NCI-H446 treated with DMSO at 0.1 percent for 48 hours (cell line): ENCODE results near the gene DIAPH1.

ENCODE experiments used
- DNase-seq: peaks from one replicate; lab custom pipeline; 2025; lab: John Stamatoyannopoulos, UW

DIAPH1 gene

DNA sequence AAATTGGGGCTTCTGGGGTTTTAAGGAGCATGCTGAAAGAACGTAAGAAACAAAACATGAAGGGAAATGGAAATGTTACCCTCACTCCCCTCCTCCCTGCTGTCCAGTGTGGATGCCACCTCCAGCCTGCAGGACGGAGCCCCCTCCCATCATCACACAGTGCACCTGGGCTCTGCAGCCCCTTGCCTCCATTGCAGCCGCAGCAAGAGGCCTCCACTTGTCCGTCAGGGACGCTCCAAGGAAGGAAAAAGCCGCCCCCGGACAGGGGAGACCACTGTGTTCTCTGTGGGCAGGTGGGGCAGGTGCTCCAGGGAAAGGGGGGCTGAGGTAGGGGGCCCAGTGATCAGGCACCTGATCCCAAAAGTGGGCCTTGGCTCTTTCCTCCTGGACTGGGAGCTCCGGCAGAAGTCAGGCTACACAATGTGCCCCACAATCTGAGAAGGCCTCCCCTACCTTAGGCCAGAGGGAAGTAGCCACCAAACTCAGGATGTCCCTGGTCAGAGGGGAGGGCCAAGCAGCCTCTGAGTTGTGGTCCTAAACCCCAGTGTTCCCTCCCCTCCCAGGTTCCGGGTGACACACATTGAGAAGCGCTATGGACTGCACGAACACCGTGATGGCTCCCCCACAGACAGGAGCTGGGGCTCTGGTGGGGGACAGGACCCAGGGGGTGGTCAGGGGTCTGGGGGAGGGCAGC lies 20.7 kb upstream of the DIAPH1 start:
- no peak for DNase-seq

DNA sequence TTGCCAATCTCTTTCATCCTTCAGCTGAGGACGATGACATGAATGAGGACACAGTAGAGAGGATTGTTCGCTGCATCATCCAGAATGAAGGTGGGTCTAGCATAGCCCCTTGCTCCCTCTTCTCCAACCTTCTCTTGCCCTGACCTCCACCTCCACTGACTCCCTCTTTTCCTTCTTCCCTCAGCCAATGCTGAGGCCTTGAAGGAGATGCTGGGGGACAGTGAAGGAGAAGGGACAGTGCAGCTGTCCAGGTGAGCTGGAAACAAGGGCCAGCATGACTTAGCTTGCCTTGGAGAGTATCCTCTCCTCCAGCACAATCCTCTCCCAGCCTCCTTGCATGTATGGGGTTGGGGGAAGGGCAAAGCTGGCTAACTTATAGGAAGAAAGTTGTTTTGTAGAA lies 20.0 kb upstream of the DIAPH1 start:
- no peak for DNase-seq

DNA sequence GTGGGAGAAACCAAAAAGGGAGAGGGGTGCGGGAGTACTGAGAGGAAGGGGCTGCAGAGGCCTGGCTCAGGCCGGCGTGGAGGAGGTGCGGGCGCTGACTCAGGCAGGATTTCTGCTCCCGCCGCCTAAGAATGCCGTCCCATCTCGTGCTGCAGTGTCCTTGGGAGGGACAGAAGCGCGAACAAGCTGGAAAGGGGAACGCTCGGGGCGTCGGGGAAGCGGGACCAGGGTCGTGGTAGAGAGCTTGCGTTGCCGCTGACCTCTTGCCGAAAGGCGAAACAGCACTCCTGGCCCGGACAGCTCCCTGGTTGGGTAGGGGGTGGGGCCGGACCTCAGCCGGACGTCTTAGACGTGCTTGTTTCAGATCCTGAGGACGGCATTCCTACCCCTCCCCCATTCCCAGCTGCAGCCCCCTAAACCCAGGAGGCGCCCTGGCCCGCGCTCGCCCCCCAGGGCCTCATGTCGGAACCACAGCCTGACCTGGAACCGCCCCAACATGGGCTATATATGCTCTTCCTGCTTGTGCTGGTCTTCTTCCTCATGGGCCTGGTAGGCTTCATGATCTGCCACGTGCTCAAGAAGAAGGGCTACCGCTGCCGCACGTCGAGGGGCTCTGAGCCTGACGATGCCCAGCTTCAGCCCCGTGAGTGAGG lies 19.1 kb upstream of the DIAPH1 start:
- no peak for DNase-seq

DNA sequence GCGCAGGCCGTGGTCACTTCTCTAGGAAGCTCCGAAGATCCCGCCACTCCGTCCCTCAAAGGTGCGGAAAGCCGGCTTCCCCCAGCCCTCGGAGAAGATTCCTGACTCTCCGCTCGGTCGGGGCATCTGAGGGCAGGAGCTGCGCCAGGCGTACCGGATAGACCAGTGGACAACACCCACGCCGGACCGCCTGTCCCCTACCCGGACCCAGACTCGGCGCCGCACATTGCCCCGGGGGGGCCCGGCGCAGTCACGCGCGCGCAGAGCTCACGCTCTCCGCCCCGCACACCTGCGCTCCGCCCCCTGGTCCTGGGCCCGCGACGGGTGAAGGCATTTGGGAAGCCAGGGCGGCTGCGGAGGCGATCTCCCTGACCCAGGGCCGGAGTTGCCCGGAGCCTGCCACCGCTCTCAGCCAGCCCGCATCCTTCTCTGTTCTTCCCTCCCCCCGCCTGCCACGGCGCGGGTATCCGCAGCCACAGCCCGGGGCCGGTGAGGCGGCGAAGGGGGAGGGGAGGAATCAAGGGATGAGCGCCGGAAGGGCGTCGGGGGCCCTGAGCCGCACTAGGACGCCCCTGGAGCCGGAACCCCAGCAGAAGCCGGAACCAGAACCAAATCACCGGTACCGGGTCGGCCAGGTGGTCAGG lies 18.4 kb upstream of the DIAPH1 start:
- DNase-seq: no peak

DNA sequence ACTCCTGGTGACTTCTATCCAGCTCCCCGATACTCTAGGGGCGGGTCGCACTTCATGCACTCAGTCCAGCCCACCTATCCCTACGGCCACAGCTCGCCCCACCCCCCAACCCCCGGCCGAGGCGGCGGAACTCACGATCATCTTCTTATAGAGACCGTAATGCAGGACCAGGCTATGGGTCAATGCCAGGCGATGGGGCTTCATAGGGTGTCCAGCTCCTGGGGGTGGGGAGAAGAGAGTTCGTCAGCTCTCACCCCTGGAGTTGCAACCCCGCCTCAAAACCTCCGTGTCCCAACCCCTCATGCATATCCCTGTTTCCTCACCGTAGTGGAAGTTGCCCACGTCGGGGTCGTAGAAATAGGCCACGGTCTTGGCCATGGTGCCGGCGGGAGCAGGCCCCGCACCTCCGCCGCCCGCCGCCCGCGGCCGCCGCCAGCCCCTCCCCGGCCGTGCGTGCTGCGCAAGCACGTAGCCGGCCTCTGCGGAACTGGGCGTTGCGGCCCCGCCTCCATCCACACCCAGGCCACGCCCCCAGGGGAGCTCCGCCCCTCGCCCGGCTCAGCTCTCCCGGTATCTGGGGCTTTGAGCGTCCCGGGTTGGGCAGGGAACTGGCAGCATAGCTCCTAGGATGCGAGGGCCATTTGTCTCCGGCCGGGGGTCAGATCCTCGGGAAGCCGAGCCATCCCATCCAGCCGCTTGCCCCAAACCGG lies 17.8 kb upstream of the DIAPH1 start, which contains the start of the genes HDAC3 and RELL2:
HDAC3 (minus strand) TSS at position 437 of the 710 bp plus-strand sequence; CDS start at position 378, 59 bp downstream.
RELL2 (plus strand) TSS at position 585 of the 710 bp plus-strand sequence. CDS start 1,229 bp downstream, outside the sequence.
- DNase-seq: peak; percentile 58

DNA sequence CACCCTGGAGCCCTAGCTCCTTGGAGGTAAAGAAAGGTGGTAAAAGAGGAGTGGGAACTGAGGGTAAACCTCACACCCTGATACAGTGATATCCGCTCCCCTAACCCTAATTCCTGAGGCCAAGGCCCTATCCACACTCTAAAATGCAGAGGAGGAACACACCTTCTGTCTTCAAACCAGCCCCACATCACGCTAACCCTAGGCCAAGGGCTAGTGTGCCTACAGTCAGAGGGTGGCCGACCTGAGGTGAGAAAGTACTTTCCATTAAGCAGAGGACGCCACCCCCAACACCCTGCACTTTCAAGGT lies 17.3 kb upstream of the DIAPH1 start:
- DNase-seq: no peak

DNA sequence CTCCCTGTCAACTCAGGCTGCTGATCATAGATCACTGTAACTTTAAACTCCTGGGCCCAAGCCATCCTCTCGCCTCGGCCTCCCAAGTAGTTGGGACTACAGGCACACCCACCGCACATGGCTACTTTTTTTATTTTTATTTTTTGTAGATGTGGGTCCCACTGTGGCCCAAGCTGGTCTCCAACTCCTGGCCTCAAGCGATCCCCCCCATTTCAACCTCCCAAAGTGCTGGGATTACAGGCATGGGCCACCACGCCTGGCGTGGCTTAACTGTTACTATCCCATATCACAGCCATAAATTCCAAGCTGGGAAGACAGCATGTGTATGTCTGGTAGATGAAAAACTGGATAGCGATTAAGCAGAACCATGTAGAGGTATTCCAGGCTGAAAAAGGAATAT lies 16.8 kb upstream of the DIAPH1 start:
- DNase-seq: no peak

DNA sequence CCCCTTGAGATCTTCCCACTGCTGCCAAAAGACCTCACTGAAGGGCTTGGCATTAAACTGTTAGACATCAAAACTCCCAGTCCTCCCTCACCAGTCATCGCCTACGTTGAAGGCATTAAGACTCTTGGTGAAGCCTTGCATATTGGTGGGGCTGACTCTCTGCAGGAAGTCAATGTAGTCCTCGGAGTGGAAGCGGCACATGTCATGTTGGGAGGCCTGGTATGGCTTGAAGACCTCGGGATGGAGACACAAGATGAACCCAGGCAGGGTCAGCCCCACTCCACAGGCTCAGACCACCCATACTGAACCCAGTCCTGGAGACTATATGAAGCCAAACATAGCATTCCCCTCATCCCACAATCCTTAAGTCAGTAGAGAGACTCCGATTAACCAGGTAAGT lies 15.9 kb upstream of the DIAPH1 start:
- no peak for DNase-seq

DNA sequence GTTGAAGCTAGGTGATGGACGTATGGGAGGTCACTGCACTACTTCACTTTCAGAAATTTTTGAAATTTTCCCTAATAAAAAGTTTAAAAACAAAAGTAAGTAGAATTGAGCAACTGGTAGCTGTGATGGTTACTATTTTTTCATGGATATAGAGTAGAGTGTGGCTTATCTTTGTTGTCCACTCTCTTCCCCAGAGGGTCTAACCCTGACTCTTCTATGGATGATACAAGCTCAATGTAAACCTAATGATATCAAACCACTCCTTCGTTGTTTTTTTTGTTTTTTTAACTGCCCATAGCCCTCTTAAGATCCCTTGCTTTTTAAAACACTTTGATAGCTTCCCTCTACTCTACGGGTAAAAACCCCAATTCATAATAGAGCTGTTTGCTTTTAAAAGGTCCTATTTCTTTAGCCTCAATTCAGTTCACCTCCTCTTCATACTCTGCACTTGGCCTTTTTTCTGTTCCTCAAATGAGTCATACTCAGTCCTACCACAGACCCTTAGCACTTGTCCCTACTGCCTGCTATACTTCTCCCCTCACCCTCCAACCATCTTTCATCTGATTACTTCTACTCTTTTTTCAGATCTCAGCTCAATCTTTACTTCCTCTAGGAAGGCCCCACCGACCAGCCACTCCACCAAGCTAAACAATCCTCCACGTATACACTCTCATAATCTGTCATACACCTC lies 15.2 kb upstream of the DIAPH1 start:
- DNase-seq: no peak

DNA sequence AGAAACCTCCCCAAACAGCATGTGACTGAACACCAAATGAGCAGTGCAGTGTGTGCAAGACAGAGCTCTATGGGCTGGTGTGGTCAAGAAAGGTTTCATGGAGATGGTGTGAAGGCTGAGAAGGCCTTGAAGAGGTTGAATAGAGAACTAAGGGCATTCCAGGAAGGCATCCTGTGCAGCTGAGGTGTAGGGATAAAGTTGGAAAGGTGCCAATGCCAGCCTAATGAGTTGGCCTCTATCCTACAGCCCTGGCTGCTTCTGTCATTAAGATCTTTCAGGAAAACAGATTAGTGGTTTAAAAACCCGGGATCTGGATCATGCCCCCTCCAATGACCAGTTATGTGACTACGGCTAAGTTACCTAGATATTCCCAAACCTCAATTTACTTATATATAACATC lies 13.8 kb upstream of the DIAPH1 start:
- no peak for DNase-seq

DNA sequence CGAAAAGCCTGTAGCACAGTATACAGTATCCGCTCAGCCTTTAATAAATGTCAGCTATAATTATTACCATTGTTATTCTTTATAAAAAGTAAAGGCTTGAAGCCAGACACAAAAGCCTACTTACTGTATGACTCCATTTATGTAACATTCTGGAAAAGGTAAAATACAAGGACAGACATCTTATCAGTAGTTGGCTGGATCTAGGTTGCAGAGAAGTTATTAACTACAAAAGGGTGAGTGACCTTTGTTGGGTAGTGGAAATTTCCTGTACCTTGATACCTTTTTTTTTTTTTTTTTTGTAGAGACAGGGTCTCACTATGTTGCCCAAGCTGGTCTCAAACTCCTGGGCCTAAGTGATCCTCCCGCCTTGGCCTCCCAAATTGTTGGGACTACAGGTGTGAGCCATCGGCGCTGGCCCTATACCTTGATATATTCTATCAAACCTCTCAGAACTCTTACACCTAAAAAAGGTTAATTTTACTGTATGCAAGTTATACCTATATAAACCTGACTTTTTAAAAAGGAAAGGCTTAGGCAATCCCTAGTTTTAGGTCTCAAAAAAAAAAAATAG lies 11.9 kb upstream of the DIAPH1 start:
- no peak for DNase-seq

DNA sequence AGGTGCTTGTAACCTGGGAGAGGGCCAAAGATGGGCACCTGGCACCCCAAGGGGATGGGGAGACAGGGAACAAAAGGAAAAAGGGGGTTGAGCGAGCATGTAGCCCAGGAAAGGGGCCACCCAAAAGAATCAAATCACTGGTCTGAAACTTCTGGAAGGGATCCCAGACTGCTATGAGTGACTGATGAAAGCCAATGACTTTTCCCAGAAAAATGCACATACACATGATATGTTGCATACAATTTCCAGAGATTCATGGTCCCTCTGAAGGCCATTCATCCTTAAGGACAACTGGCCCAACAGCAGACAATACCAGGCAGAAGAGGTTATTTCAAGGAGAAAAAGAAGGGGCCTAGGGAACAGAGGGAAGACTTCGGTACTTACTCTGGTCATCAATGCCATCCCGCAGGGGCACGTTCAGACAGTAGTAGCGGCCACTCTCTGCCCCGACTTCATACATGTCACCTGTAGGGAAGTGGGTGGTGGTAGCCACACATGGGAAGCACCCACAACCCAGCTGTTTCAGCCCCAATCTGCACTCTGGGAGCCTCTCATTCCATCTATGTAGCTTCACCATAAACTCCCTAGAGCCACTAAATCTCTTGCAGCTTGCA lies 9.5 kb upstream of the DIAPH1 start:
- DNase-seq: no peak

DNA sequence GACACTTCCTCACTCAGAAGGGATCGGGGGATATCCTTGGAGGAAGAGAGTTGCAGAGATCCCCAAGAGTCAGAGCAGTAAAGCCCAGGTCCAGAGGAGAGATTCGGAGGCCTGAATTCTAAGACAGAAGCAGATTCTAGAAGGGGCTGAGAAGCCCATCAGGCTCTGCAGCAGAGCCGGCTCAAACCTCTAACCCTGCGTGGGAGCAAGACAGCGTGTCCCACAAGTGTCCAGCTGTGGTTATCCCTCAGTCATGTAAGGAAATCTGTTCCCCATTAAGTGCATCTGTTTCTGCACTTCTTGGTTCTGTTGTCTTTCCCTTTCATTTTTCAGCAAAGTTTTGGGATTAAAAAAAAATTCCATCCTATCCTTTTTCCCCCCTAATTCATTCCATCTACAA lies 4.8 kb upstream of the DIAPH1 start:
- DNase-seq: no peak

DNA sequence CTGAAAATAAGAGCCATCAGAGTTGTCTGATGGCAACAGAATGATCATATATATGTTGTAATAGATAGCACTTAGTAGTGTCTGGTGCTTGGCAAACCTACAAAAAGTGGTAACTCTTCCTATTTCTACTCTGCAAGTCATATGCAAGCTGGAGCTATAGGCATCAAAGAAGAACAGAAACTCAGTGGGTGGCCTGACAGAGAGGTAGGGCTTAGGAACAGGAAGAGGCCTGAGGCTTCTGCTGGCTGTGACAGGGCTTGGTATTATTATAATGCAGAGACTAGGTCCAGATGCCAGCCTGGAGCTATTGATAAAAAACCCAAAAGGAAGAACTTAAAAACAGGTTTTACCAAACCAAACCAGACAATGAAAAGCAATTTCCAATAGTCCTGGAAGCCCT lies 4.4 kb upstream of the DIAPH1 start:
- no peak for DNase-seq

DNA sequence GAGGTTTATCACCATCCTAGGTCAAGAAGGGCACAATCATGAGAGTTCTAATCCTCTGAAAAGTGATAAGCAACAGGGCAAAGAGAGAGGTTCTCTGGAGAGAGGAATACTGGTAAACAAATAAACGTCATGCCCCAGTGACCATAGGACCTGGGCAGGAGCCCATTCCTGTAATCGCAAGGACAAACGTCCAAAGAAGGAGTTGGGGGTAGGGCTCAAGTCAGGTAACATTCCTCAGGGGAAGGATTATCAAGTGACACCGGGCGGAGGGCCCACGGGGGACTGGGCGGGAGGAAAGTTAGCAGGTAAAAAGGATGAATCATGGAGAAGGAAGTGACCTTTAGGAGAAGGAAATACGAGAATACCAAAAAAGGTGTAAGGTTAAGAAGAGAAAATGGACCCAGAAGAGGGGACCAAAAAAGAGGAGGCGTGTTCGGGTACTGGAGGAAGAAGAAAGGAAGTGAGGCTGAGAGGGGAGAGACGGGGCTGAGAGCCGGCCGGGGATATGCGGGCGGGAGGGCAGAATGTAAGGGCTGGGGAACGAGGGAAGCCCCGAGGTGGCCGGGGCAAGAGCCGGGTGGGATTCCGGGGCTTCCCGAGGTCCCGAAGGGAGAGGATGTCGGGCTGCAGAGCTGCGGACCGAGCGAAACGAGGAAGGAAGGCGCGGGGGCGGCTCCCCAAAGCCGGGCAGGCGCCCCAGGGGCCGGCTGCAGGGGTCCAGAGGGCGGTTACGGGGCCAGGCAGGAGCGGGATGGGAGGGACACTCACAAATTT lies 583 bp downstream of the DIAPH1 start:
- DNase-seq: no peak

DNA sequence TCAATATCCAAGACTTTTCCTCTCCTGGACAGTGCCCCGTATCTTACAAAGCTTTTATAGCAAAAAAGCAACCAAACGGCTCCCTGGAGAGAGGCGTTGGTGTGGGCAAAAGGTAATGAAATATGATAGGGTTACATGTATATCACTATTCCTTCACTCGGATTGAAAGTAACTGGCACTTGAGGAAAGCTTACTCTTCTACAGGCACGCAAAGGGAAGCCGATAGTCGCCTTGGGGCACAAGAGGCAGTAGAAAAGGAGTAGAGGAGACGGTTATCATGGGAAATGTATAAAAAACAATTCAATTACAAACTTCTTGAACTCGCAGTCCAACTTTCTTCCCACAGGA lies 1.1 kb downstream of the DIAPH1 start:
- DNase-seq: no peak

DNA sequence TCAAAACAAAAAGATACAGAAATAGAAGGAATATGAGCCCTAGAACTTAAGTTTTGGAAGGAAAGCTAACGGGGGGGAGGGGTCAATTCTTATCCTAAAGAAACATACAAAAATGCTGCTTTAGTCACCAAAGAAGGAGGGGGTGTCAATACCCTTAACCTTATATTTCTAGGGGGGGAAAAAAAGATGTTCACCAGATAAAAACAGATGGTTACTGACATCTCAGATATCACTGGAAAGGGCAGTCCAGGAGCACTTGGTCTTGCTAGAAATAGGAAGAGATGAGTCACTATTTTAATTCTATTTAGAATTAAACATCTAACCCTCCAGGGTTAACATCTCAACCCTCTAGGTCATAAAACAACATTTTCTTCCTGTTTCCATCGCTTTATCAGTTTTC lies 1.7 kb downstream of the DIAPH1 start:
- no peak for DNase-seq

DNA sequence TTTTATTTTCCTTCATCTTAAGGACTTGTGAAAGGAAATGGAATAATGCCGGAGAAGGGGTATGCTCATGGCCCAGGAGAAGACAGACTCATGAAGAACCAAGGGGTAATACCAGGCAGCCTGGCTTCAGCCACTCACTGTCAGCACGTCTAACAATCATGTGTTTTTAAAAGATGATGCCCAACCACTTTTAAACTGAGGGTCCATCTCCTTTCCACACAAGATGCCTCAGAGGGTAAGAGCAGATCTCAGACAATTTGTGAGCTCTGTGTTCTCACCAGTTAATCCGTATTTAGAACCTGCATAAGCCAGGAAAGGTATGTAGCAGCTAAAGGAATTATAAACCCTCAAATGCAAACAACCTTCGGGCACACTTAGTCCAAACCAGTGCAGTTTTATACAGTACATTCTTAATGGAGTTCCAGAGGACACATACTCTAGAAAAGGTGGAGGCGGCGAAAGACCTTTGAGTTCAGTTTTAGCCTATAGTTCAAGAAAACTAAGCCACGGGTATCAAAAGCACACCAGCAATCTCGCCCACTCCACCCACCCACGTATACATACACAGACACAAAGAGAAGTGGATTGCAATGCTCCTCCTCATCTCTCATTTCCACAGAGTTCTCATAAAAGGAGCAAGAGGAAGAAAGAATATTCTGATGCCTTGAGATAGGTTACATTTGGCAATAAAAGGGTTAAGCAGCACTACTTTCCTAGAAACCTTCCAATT lies 2.6 kb downstream of the DIAPH1 start:
- DNase-seq: no peak

DNA sequence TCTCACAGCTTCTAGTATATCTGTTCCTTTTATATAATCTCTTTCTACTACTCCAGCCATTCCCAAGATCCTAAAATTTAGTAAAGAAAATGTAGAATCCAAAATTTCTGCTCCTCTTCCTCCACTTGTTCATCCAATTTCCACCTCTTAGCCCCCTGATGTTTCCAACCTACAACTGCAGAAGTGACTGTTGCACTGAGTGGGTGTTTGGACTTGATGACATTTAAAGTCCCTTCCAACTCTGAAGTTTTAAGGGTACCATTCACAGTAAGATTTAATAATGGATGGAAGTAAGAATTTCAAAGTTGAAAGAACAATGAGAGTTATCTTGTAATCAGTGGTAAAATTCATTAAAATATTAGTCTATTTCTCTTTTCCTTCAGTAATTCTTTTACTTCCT lies 5.5 kb downstream of the DIAPH1 start:
- no peak for DNase-seq

DNA sequence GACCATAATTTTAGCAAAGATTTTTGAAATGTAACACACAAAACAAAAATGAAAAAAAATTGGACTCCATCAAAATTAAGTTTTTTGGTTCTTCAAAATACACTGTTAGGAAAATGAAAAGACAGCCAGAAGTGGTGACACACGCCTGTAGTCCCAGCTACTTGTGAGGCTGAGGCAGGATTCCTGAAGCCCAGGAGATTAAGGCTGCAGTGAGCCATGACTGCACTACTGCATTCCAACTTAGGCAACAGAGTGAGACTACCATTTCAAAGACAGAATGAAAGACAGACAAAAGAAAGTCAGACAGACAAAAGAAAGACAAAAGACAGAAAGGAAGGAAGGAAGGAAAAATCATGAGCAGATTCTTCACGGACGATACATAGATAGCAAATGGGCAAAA lies 7.5 kb downstream of the DIAPH1 start:
- no peak for DNase-seq
